SIG-M5 treated with dmso at 0.1 percent for 504 hours (cell line): ENCODE data around the gene ZNRF3.
"Not testable (repeated sequence)": the region's sequence is repeated elsewhere in the genome, so short reads cannot be mapped to it uniquely, and the experiment has no call there.

Source experiments
- DNase-seq: peaks from one replicate; lab custom pipeline; 2025; ENCODE audit not compliant: unreplicated experiment; lab: John Stamatoyannopoulos, UW

Gene ZNRF3

GRCh38 chr22:29003975-29004646 lies 120.7 kb downstream of the ZNRF3 start:
- no peak for DNase-seq

- no peak for DNase-seq
These were observed 121.4 kb downstream of the ZNRF3 start for GRCh38 chr22:29004647-29005371.

GRCh38 chr22:29005754-29006153 lies 122.4 kb downstream of the ZNRF3 start:
- DNase-seq, result not testable (repeated sequence)

GRCh38 chr22:29006346-29006745 lies 123.0 kb downstream of the ZNRF3 start:
- no peak for DNase-seq

- DNase-seq, result no peak
These were observed 125.8 kb downstream of the ZNRF3 start for GRCh38 chr22:29009148-29009547.

- DNase-seq, result no peak
These were observed 128.1 kb downstream of the ZNRF3 start for GRCh38 chr22:29011240-29012100.

- no peak for DNase-seq
These were observed 128.7 kb downstream of the ZNRF3 start for GRCh38 chr22:29012101-29012433.

- no peak for DNase-seq
These were observed 129.6 kb downstream of the ZNRF3 start for GRCh38 chr22:29012952-29013351.

- DNase-seq, result no peak
These were observed 130.9 kb downstream of the ZNRF3 start for GRCh38 chr22:29014293-29014692.

GRCh38 chr22:29014773-29015172 lies 131.4 kb downstream of the ZNRF3 start:
- DNase-seq, result no peak

- no peak for DNase-seq
These were observed 132.9 kb downstream of the ZNRF3 start for GRCh38 chr22:29016067-29016938.

GRCh38 chr22:29018293-29019189 lies 135.2 kb downstream of the ZNRF3 start:
- no peak for DNase-seq

- no peak for DNase-seq
These were observed 138.9 kb downstream of the ZNRF3 start for GRCh38 chr22:29022101-29022817.

- no peak for DNase-seq
These were observed 139.9 kb downstream of the ZNRF3 start for GRCh38 chr22:29023172-29023796.

GRCh38 chr22:29026579-29026978 lies 143.2 kb downstream of the ZNRF3 start:
- DNase-seq, result no peak

GRCh38 chr22:29028468-29028867 lies 145.1 kb downstream of the ZNRF3 start:
- no peak for DNase-seq

GRCh38 chr22:29029202-29030000 lies 146.0 kb downstream of the ZNRF3 start:
- no peak for DNase-seq

GRCh38 chr22:29030016-29030617 lies 146.7 kb downstream of the ZNRF3 start:
- no peak for DNase-seq
